Loucy (cell line): Measurements from ENCODE around the gene PSMD1.
"Not testable (repeated sequence)": the region's sequence is repeated elsewhere in the genome, so short reads cannot be mapped to it uniquely, and the experiment has no call there.

Source experiments
- H2AFZ ChIP-seq: fragments of 200-600 bp; sonication (generic); 2 replicates; pipeline ENCODE4 v1.6.0; 2016; ENCODE audit warnings: antibody characterized with exemption, mild to moderate bottlenecking, low read length, moderate library complexity
- H3F3A ChIP-seq: fragments of 200-600 bp; 2 replicates; pipeline ENCODE4 v1.6.0; 2016; ENCODE audit warnings: antibody characterized with exemption, low read depth, mild to moderate bottlenecking
- H3K27me3 ChIP-seq: fragments of 200-600 bp; sonication (generic); 2 replicates; pipeline ENCODE4 v1.6.1; 2014; ENCODE audit warnings: low read length, mild to moderate bottlenecking; ENCODE audit not compliant: insufficient read depth, poor library complexity, severe bottlenecking
- H3K36me3 ChIP-seq: fragments of 200-600 bp; sonication (generic); 2 replicates; pipeline ENCODE4 v1.6.1; 2016; ENCODE audit warnings: low read length; ENCODE audit not compliant: insufficient read depth
- H3K4me1 ChIP-seq: fragments of 200-600 bp; sonication (generic); 2 replicates; pipeline ENCODE4 v1.5.1; 2014; ENCODE audit warnings: low read length, mild to moderate bottlenecking; ENCODE audit not compliant: insufficient read depth, poor library complexity, severe bottlenecking
- H3K4me2 ChIP-seq: fragments of 200-600 bp; sonication (generic); 2 replicates; pipeline ENCODE4 v1.6.0; 2014; ENCODE audit warnings: antibody characterized with exemption, low read length, low read depth, mild to moderate bottlenecking; ENCODE audit not compliant: poor library complexity, severe bottlenecking
- H3K4me3 ChIP-seq: fragments of 200-600 bp; sonication (generic); 2 replicates; pipeline ENCODE4 v1.5.1; 2014; ENCODE audit warnings: low read length, mild to moderate bottlenecking, mixed read lengths; ENCODE audit not compliant: poor library complexity, severe bottlenecking
- H3K79me2 ChIP-seq: fragments of 200-600 bp; sonication (generic); 2 replicates; pipeline ENCODE4 v1.6.1; 2014; ENCODE audit warnings: low read length; ENCODE audit not compliant: insufficient read depth
- H3K9ac ChIP-seq: fragments of 200-600 bp; sonication (generic); 2 replicates; pipeline ENCODE4 v1.6.0; 2014; ENCODE audit warnings: mild to moderate bottlenecking, low read depth, low read length, moderate library complexity; ENCODE audit not compliant: poor library complexity, severe bottlenecking
- H3K9me2 ChIP-seq: fragments of 200-600 bp; sonication (generic); replicated peaks from 2 replicates; pipeline ENCODE4 v1.6.1; 2016; ENCODE audit warnings: low read depth, low read length, mixed read lengths
- H3K9me3 ChIP-seq: fragments of 200-600 bp; sonication (generic); 2 replicates; pipeline ENCODE4 v1.6.1; 2014; ENCODE audit warnings: mild to moderate bottlenecking, antibody characterized with exemption, low read length, low read depth; ENCODE audit not compliant: insufficient read depth
- H4K20me1 ChIP-seq: fragments of 200-600 bp; sonication (generic); 2 replicates; pipeline ENCODE4 v1.6.0; 2014; ENCODE audit warnings: antibody characterized with exemption, low read length, mild to moderate bottlenecking; ENCODE audit not compliant: insufficient read depth, poor library complexity, severe bottlenecking
- CTCF ChIP-seq: fragments of 200-600 bp; sonication (generic); conservative IDR thresholded peaks from 2 replicates; pipeline ENCODE4 v1.5.1; 2014; ENCODE audit warnings: mild to moderate bottlenecking, antibody characterized with exemption, low read length
- EZH2phosphoT487 ChIP-seq: fragments of 200-600 bp; IDR thresholded peaks from 2 replicates; pipeline ENCODE4 v1.6.1; 2018; ENCODE audit warnings: antibody characterized with exemption, mild to moderate bottlenecking, moderate library complexity, borderline replicate concordance

The PSMD1 gene

GRCh38 chr2:231138699-231139098 lies 82.0 kb downstream of the PSMD1 start:
- H4K20me1 ChIP-seq = no peaks in the 10 kb centered on the region
- H3K36me3 ChIP-seq = peaks cover 10% of the 10 kb centered on the region; the same call in 1 of the 2 replicates
- H3F3A ChIP-seq = no peaks in the 10 kb centered on the region; the same call in 1 of the 2 replicates
- no peaks in the 10 kb centered on the region for H3K9me2 ChIP-seq
- no peaks in the 10 kb centered on the region for H3K27me3 ChIP-seq
- TF ChIP-seq CTCF = no peak
- no peak for TF ChIP-seq EZH2phosphoT487
- H3K4me1 ChIP-seq = no peaks in the 10 kb centered on the region
- no peak overlapping the region for H2AFZ ChIP-seq
- H3K79me2 ChIP-seq = peaks cover 3% of the 10 kb centered on the region; the same call in 1 of the 2 replicates
- H3K4me2 ChIP-seq = no peak overlapping the region
- no peaks in the 10 kb centered on the region for H3K9me3 ChIP-seq
- H3K4me3 ChIP-seq = no peak overlapping the region
- H3K9ac ChIP-seq = no peak overlapping the region

- no peaks in the 10 kb centered on the region for H4K20me1 ChIP-seq
- H3K4me3 ChIP-seq = no peak overlapping the region
- H3K9ac ChIP-seq = no peak overlapping the region
- H3K4me2 ChIP-seq = no peak overlapping the region
- H3K79me2 ChIP-seq = 0 out of 2 replicates have a peak, but pooled peaks cover 3% of the 10 kb centered on the region
- no peaks in the 10 kb centered on the region for H3K9me3 ChIP-seq
- TF ChIP-seq CTCF (no peak), EZH2phosphoT487 (no peak)
- H3K27me3 ChIP-seq = no peaks in the 10 kb centered on the region
- no peaks in the 10 kb centered on the region for H3K9me2 ChIP-seq
- no peaks in the 10 kb centered on the region for H3K4me1 ChIP-seq
- peaks cover 15% of the 10 kb centered on the region; the same call in 1 of the 2 replicates for H3K36me3 ChIP-seq
- no peak overlapping the region for H2AFZ ChIP-seq
- H3F3A ChIP-seq = no peaks in the 10 kb centered on the region; the same call in 1 of the 2 replicates
Observed at GRCh38 chr2:231139796-231140195, 83.1 kb downstream of the PSMD1 start.

GRCh38 chr2:231140808-231141207 lies 84.1 kb downstream of the PSMD1 start:
- H3K79me2 ChIP-seq, H3K27me3 ChIP-seq, H3K9me2 ChIP-seq: not testable (repeated sequence)

GRCh38 chr2:231144896-231145295 lies 88.2 kb downstream of the PSMD1 start:
- Histone ChIP-seq H3K4me2 (no peak overlapping the region), H3K9me3 (no peaks in the 10 kb centered on the region), H3K36me3 (peaks cover 51% of the 10 kb centered on the region), H3K4me3 (no peak overlapping the region), H3K9me2 (no peaks in the 10 kb centered on the region), H3K4me1 (no peaks in the 10 kb centered on the region), H3K9ac (no peak overlapping the region), H3K27me3 (no peaks in the 10 kb centered on the region), H4K20me1 (no peaks in the 10 kb centered on the region), H3F3A (no peaks in the 10 kb centered on the region; the same call in 1 of the 2 replicates), H2AFZ (no peak overlapping the region), H3K79me2 (no peaks in the 10 kb centered on the region)
- TF ChIP-seq CTCF = no peak
- TF ChIP-seq EZH2phosphoT487 = no peak

More at GRCh38 chr2:231140808-231141207, 84.1 kb downstream of the PSMD1 start:
- not testable (repeated sequence) for H3K4me3 ChIP-seq, H2AFZ ChIP-seq, H3K9ac ChIP-seq, H4K20me1 ChIP-seq, H3K4me2 ChIP-seq, H3F3A ChIP-seq, H3K9me3 ChIP-seq, H3K4me1 ChIP-seq
- peaks cover 20% of the 10 kb centered on the region; the same call in 1 of the 2 replicates for H3K36me3 ChIP-seq
